ENCODE results near the gene MED13L.

The MED13L gene

DNA sequence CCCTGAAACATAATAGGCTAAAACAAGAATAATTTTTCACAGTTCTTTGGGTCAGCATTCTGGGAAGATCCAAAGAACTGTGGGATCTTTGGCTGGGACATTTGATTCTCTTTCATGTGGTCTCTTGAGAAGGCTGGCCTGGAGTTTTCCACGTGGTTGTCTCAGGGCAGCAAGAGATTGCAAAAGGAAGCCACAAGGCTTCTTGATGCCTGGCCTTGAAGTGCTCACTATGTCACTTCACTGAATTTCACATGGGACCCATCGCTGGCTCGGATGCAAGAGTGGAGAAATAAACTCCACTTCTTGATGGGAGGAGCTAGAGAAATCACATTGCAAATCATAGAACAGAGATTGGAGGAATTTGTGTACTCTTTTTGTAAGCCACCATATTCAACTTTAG is 343.4 kb downstream of the MED13L start:
- DNase-seq, result no peak

DNA sequence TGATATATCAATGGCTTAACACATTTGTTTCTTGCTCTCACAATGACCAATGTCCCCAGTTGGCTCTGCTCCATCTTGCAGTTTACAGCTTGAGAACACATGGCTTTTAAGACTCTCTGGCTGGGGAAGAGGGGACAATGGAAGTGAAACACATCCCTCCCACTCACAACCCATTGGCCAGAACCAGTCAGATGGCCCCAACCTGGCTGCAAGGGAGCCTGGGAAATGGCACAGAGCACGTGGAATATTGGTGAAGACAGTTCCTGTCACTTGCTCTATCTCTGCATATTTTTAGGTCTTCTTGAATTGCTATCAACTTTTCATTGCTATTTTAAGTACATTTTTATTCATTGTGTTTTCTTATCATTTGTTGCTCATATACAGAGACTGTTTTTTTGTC is 345.4 kb downstream of the MED13L start:
- DNase-seq, result no peak

DNA sequence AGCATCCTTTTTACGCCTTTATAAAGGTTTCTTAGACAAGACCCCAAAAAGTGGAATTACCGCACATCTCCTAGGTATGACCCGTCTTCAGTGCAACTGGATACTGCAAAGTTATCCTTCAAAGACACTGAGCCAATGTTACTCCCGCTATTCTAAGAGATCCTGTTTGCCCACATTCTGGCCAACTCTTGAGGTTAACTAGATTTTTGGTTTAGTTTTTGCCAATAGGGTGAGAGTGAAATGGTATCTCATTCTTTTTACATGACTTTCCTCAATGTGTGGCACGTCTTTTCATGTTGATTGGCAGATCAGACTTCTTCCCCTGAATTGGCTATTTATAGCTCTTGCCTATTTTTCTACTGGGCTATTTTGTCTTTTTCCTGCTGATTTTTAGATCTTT is 347.2 kb downstream of the MED13L start:
- DNase-seq, result no peak

DNA sequence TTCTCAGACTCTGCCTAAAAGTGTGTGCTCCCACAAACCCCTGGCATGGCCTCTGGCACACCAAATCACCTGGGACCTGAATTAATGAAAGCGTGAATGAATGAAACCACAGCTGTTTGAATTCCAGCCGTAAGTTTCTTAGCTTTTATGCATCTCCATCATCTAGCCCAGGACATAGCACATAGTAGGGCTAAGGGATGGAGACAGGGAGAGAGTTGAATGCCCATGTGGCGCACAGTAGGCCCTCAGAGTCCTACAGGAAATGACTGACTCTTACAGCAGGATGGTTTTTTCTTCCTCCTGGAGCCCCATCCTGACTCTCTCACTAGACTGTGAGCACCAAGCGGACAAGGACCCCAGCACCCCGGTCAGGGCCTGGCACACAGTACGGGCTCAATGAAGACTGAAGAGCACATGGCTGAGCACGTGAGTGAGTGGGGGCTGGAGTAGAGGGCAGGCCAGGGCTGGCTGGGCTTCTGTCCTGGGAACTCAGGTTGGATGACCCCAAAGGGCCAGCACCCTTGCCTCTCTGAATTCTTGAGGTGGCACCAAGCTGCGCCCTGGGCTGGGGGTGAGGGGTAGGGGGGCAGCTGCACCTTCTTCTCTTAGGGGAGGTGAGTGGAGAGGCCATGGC is 351.3 kb downstream of the MED13L start:
- DNase-seq, result no peak

DNA sequence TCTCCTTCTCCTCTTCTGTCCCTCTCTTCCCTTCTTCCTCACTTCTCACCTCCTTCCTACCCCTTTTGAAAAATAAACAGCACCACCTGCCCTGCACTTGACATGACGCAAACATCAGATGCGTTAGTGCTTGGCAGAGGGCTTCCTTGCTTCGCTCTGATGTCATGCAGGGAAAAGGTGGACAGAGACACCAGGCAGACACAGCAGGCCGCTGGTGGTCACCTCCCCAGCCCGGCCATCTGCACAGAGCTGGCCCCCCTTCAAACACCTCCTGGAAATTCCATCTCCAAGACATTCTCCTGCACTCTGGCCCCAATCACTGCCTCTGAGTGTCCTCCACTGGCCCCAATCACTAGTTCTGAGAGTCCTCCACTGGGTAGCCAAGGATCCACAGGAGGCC is 353.6 kb downstream of the MED13L start:
- no peak for DNase-seq

DNA sequence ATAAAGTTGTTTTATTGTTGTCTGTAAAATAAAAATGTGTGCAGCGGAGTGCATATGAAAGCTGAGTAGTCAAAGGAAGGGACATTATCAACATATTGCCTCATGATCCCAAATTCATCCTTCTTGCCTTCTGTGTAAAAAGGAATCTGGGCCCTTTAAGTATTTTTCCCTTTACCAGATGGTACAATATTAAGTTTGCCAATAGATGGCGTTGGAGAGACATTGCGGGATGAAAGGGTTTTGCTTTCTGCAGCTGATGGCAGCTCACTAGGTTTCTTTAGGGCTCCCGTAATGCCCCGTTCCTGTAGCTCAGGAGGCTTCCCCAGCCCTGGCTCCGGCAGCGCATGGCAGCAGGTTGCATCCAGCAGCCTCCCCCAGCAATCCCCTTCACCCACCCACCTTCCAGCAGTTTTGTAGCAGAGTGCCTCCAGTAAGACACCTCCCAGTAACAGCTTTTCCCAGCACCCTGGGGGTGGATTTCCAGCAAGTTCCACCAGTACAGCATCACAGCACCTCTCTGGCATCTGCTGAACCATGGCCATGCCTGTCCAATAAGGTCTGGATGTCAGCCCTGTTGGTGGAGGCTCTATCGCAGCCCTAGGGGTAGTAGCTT is 354.4 kb downstream of the MED13L start:
- no peak for DNase-seq

DNA sequence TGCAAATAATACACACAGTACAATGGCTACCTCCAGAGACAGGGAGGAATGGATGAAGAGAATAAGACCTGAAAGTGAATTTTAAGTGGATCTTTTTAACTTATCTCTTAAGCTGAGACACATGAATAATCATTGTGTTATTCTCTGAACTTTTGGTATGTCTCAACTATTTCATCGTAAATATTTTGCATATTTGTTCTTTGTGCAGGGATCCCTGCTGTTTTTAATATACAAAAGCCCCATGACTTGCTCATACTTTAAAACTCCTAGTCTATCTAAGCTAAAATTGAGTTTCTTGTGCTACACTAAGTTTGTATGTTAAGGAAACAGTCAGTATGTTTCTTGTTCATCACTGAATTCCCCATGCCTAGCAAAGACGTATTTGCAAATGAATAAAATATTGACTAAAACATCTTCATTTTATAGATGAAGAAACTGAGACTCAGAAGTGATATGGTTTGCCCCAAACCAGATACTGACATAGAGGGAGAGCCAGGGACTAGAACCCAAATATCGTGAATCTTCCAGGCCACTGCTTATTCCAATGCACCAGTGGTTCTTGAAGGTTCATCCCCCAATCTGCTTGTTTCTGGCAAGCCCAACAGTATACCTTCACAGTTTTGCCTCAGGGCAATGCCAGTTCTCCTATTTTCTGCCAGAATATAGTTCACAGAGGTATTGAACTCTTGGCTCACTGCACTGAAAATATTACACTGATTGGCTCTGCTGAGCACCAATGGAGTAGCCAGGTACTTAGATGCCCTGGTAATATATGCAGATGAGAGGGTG is 356.9 kb downstream of the MED13L start:
- DNase-seq, result no peak

DNA sequence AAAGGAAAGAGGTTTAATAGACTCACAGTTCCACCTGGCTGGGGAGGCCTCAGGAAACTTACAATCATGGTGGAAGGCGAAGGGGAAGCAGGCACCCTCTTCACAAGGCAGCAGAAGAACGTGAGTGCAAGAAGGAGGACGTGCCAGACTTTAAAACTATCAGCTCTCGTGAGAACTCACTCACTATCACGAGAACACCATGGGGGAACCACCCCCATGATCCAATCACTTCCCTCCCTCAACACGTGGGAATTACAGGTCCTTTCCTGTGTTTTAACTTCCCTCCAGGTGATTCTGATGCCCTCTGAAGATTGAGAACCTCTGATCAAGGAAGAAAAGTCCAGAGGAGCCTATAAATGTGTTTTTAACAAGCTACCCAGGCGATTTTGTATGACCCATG is 358.7 kb downstream of the MED13L start:
- no peak for DNase-seq

DNA sequence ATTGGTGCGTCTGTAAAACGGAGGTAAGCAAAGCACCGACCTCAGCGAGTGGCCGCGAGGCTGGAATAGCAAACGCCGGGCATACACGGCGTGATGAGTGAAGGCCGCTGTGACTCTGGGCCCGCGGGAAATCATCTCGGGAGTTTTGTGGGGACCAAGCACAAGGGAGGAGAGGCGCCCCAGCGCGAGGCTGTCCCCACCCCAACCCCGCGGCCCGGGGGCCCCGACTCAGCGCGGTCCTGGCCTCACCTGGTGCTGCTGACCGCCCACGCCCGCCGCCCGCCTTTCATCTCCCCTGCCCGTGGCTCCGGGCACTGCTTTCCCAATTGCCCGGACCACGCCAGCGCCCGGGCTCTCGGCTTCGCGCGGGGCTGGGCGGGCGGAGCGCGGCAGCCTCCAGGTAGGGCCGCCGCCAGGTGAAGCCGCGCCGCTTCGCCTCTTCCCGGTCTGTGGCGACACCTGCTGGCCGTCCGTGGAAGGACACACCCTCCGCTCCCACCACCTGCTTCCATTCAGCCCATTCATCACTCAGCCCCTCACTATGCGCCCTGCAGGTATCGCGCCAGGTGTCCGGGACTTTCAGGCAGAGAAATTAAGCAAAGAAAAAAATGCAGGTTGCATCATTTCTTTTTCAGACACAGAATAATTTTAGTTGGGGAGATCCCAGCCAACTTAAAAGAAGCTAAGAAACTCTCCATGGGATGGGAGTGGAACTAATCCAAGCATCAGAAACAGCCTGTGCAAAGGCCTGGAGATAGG is 360.4 kb downstream of the MED13L start:
- DNase-seq, result peak; percentile 79

DNA sequence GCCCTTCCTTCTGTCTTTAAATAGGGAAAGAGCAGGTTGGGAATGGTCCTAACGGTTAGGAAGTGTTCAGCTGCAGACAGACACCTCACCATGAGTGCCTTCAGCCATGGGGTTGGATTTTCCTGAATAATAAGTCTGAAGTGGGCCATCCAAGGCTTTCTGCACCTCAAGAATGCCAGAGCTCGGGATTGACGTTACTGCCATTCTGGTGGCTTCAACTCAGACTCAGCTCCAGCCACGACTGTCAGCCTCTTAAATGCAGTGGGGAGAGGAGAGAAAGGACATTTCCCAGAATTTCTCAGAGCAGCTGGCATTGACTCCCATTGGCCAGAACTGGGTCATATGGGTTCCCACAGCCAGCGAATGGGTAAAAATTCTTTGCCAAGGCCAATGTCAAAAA is 363.4 kb downstream of the MED13L start:
- no peak for DNase-seq

DNA sequence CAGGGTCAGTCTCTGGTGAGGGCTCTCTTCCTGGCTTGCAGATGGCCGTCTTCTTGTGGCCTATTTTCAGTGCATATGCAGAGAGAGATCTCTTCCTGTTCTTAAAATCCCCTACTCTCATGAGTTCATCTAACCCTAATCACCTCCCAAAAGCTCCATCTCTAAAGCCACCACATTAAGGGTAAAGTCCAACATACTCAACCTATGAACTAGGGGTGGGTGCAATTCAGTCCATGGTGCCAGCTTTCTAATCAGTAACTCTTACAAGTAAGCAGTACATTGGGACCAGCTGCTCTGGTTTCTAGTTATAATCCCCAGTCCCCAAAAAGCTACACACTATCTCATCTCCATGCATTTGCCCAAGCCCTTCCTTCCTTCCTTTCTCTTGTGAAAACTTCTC is 365.1 kb downstream of the MED13L start:
- no peak for DNase-seq

DNA sequence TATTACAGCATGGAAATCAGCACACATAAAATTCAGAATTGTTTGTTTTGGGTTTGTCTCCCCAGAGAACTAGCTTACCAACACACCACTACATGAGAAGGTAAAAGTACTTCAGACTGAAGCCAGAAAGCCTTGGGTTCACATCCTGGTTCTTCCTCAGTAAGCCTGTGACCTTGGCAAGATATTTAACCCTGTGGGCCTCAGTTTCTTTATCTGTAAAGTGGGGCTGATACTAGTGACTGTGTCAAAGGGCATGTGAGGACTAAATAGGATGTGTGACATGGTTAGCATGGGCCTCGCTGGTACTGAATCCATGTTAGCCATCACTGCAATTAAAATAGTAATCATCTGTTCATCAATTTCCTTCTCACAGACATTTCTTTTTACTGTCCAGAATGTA is 366.1 kb downstream of the MED13L start:
- DNase-seq, result no peak

DNA sequence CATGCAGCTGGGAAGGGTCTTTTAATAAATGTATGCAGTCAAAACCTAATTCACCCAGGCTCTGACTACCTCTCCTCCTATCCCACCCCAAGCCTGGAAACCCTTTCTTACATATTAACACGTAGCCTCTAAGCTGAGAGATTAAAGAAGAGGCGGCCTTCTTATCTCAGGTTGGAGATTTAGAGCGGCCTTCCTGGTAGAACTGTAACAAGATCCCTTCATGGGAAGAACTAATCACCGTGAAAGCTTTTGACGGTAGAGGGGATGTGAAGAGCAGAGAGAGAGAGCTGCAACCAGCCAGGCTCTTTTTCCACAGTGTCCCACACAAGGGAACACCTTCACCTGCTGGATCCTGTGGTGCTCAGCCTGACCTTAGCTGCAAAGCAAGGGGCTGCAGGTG is 367.4 kb downstream of the MED13L start:
- DNase-seq, result no peak

All from stimulated activated CD4-positive, alpha-beta T cell treated with anti-CD3 and anti-CD28 coated beads, Interleukin-4, amount 100 ng/mL, for 1 hour (primary cell).